IPS-NIHi11 (cell line): ENCODE results near the gene CALML5.

Experiments
- DNase-seq: peaks from one replicate; pipeline ENCODE4 v3.0.0; 2012; ENCODE audit warnings: mixed read lengths, low spot score

Gene CALML5

GRCh38 chr10:5515948-5516761, 16.8 kb upstream of the CALML5 start:
- DNase-seq = no peak

- DNase-seq = no peak
Measured at GRCh38 chr10:5514226-5514850, 15.0 kb upstream of the CALML5 start.

GRCh38 chr10:5512881-5513612, 13.7 kb upstream of the CALML5 start:
- DNase-seq = no peak

- DNase-seq = no peak
Measured at GRCh38 chr10:5512331-5512730, 13.0 kb upstream of the CALML5 start.

- DNase-seq = no peak
Measured at GRCh38 chr10:5511885-5512280, 12.5 kb upstream of the CALML5 start.

GRCh38 chr10:5511231-5511884, 12.0 kb upstream of the CALML5 start:
- peak; percentile 53 for DNase-seq

- no peak for DNase-seq
Measured at GRCh38 chr10:5510281-5511072, 11.1 kb upstream of the CALML5 start.

- DNase-seq = no peak
Measured at GRCh38 chr10:5509691-5510090, 10.3 kb upstream of the CALML5 start.

GRCh38 chr10:5509236-5509635, 9.9 kb upstream of the CALML5 start:
- DNase-seq = no peak

GRCh38 chr10:5508786-5509185, 9.4 kb upstream of the CALML5 start:
- DNase-seq = no peak

GRCh38 chr10:5508161-5508604, 8.8 kb upstream of the CALML5 start:
- DNase-seq = no peak

GRCh38 chr10:5507649-5508131, 8.3 kb upstream of the CALML5 start:
- DNase-seq = no peak

- DNase-seq = no peak
Measured at GRCh38 chr10:5506751-5507648, 7.6 kb upstream of the CALML5 start.

- no peak for DNase-seq
Measured at GRCh38 chr10:5506246-5506645, 6.9 kb upstream of the CALML5 start.

GRCh38 chr10:5504146-5505072, 5.0 kb upstream of the CALML5 start:
- no peak for DNase-seq

- DNase-seq = no peak
Measured at GRCh38 chr10:5503477-5503835, 4.1 kb upstream of the CALML5 start.

GRCh38 chr10:5502571-5503476, 3.5 kb upstream of the CALML5 start:
- DNase-seq = no peak

- DNase-seq = no peak
Measured at GRCh38 chr10:5502061-5502521, 2.7 kb upstream of the CALML5 start.
